ENCODE measurements around the gene SORL1. TPM values are rescaled to one million over a fixed set of nuclear protein-coding genes. Genes with fewer than 3 reads are reported as not detected.

SORL1 gene
- total RNA-seq, 1 donor from 2014 or later: 46.0 TPM

- H3K9me3 Mint-ChIP-seq: no peaks in the 10 kb centered on the region
- no peak for DNase-seq (ENCODE audit: low spot score)
- Histone ChIP-seq H3K9me3 (ENCODE audit: low read depth) (no peaks in the 10 kb centered on the region), H4K20me1 (ENCODE audit: low read depth) (peaks cover 3% of the 10 kb centered on the region), H3K79me2 (ENCODE audit: low read depth) (peaks cover 6% of the 10 kb centered on the region), H3K27me3 (no peaks in the 10 kb centered on the region), H3K36me3 (no peaks in the 10 kb centered on the region), H3F3A (ENCODE audit: low read depth) (peaks cover 9% of the 10 kb centered on the region), H3K27ac (peak overlapping the region; percentile 53), H2AFZ (replicated peaks) (no peak overlapping the region), H3K4me2 (peak overlapping the region; percentile 26), H3K4me3 (no peak overlapping the region), H3K4me1 (peaks cover 17% of the 10 kb centered on the region), H3K9ac (no peak overlapping the region)
- peak overlapping the region; percentile 64 for H3K27ac Mint-ChIP-seq
- TF ChIP-seq EZH2 (IDR thresholded peaks at IDR 0.05) (no peak), CTCF (IDR thresholded peaks at IDR 0.05) (no peak), EZH2phosphoT487 (IDR thresholded peaks at IDR 0.05) (no peak)
- H3K27me3 Mint-ChIP-seq (ENCODE audit: insufficient read depth, low read depth): peaks cover 2% of the 10 kb centered on the region
- peaks cover 8% of the 10 kb centered on the region for H3K4me1 Mint-ChIP-seq
- H3K4me3 Mint-ChIP-seq: no peak overlapping the region
- peaks cover 2% of the 10 kb centered on the region for H3K36me3 Mint-ChIP-seq
These were observed 63.2 kb downstream of the SORL1 start for GRCh38 chr11:121515335-121515671.

GRCh38 chr11:121517996-121518395, 65.9 kb downstream of the SORL1 start:
- Histone ChIP-seq H3K36me3 (no peaks in the 10 kb centered on the region), H3K9me3 (ENCODE audit: low read depth) (no peaks in the 10 kb centered on the region), H3K27me3 (no peaks in the 10 kb centered on the region), H3K4me3 (no peak overlapping the region), H3K4me1 (peaks cover 17% of the 10 kb centered on the region), H3K9ac (no peak overlapping the region), H3K4me2 (no peak overlapping the region), H3K79me2 (ENCODE audit: low read depth) (peaks cover 6% of the 10 kb centered on the region), H3K27ac (no peak overlapping the region), H4K20me1 (ENCODE audit: low read depth) (peaks cover 3% of the 10 kb centered on the region), H3F3A (ENCODE audit: low read depth) (peaks cover 9% of the 10 kb centered on the region), H2AFZ (replicated peaks) (no peak overlapping the region)
- peaks cover 5% of the 10 kb centered on the region for H3K36me3 Mint-ChIP-seq
- H3K4me1 Mint-ChIP-seq: peaks cover 8% of the 10 kb centered on the region
- H3K9me3 Mint-ChIP-seq: no peaks in the 10 kb centered on the region
- DNase-seq (ENCODE audit: low spot score): no peak
- H3K27me3 Mint-ChIP-seq (ENCODE audit: insufficient read depth, low read depth): peaks cover 2% of the 10 kb centered on the region
- no peak for TF ChIP-seq EZH2 (IDR thresholded peaks at IDR 0.05)
- TF ChIP-seq CTCF (IDR thresholded peaks at IDR 0.05): no peak
- TF ChIP-seq EZH2phosphoT487 (IDR thresholded peaks at IDR 0.05): no peak
- no peak overlapping the region for H3K4me3 Mint-ChIP-seq
- H3K27ac Mint-ChIP-seq: no peak overlapping the region

GRCh38 chr11:121520243-121521144, 68.4 kb downstream of the SORL1 start:
- Histone ChIP-seq H3K36me3 (peaks cover 6% of the 10 kb centered on the region), H3K9ac (no peak overlapping the region), H2AFZ (replicated peaks) (no peak overlapping the region), H3K9me3 (ENCODE audit: low read depth) (peaks cover 6% of the 10 kb centered on the region), H3F3A (ENCODE audit: low read depth) (peaks cover 14% of the 10 kb centered on the region), H3K79me2 (ENCODE audit: low read depth) (peaks cover 12% of the 10 kb centered on the region), H3K4me3 (no peak overlapping the region), H3K4me2 (no peak overlapping the region), H3K27me3 (no peaks in the 10 kb centered on the region), H4K20me1 (ENCODE audit: low read depth) (no peaks in the 10 kb centered on the region), H3K4me1 (peaks cover 5% of the 10 kb centered on the region), H3K27ac (no peak overlapping the region)
- TF ChIP-seq EZH2 (IDR thresholded peaks at IDR 0.05): no peak
- no peak for TF ChIP-seq CTCF (IDR thresholded peaks at IDR 0.05)
- no peak for TF ChIP-seq EZH2phosphoT487 (IDR thresholded peaks at IDR 0.05)
- Mint-ChIP-seq H3K27ac (no peak overlapping the region), H3K36me3 (peaks cover 11% of the 10 kb centered on the region), H3K4me3 (no peak overlapping the region), H3K4me1 (no peaks in the 10 kb centered on the region), H3K27me3 (ENCODE audit: insufficient read depth, low read depth) (peaks cover 5% of the 10 kb centered on the region), H3K9me3 (peaks cover 9% of the 10 kb centered on the region)
- no peak for DNase-seq (ENCODE audit: low spot score)
